GM21737 (cell line): ENCODE data around the gene NUS1.
"Not testable (repeated sequence)": the region's sequence is repeated elsewhere in the genome, so short reads cannot be mapped to it uniquely, and the experiment has no call there.

Experiments used
- ATAC-seq: cut with Tn5 transposase; IDR thresholded peaks from one replicate; pipeline ENCODE4 v1.9.1; 2021; ENCODE audit warnings: mild to moderate bottlenecking, moderate library complexity; ENCODE audit not compliant: unreplicated experiment

NUS1 gene

DNA sequence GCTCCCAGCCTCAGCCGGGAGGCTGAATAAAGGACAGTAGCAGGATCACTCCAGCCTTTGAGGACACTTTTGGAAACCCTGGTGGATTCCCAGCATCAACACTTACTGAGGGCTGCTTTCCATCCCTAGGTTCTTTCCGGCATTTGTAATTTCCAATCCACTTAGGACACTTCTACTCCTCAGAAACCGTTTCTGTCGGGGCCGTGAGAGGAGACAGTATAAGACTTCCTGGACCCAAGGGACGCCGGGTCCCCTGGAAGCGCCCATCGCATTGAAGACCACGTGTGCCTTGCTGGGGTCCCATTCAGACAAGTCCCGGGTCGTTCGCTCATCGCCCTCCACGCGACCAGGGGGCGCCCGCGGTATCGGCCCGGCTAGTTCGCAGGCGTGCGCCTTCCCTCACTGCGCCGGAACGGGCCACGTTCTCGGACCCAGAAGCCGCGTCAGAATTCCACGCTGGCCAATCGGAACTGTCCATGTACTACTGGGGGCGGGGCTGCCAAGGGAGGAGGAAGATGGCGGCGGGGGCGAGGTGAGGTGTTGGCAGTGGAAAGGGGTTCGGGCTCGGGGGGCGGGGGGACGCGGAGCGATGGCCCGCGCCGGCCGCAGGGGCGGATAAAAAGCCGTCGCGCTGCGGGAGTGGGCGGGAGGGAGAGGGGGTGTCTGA lies at the start of gene NUS1:
Gene NUS1 (plus strand): TSS at position 479 of the 667 bp plus-strand sequence. CDS start 202 bp downstream, outside the sequence.
- ATAC-seq, result peak; percentile 99

- ATAC-seq, result no peak
Observed at GRCh38 chr6:117627533-117627932, 47.7 kb upstream of the NUS1 start.

- no peak for ATAC-seq
Observed at GRCh38 chr6:117629119-117629660, 46.1 kb upstream of the NUS1 start.

GRCh38 chr6:117637770-117638169 lies 37.5 kb upstream of the NUS1 start:
- ATAC-seq, result no peak

- ATAC-seq, result no peak
Observed at GRCh38 chr6:117642976-117643375, 32.3 kb upstream of the NUS1 start.

DNA sequence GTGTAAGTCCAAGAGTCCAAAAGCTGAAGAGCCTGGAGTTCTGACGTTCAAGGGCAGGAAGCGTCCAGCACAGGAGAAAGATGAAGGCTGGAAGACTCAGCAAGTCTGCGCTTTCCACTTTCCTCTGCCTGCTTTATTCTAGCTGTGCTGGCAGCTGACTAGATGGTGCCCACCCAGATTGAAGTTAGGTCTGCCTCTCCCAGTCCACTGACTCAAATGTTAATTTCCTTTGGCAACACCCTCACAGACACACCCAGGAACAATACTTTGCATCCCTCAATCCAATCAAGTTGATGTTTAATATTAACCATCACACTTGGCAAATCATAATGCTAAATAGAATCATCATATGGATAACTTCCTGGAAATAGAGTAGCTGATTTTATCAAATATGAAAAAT lies 23.3 kb upstream of the NUS1 start:
- ATAC-seq, result not testable (repeated sequence)

- ATAC-seq, result no peak
Observed at GRCh38 chr6:117653949-117654348, 21.3 kb upstream of the NUS1 start.

DNA sequence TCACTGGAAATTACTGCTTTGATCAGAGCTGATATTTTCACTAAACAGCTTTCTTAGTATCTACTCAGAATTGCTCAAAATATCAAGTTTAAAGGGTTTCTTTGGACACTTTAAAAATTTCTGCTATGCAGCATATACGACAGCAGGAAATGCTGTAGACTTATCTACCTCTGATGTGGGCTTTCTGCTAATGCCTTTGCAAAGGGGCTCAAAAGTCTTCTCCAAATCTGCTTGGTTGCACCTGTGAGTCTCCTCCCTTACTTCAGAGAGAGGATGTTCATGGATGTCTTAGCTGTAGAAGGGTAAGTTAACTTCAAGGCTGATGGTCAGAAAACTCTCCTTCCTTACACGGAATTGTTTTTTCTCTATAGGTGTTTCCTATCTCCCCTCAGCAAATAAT lies 19.9 kb upstream of the NUS1 start:
- no peak for ATAC-seq

- ATAC-seq, result no peak
Observed at GRCh38 chr6:117666881-117667280, 8.4 kb upstream of the NUS1 start.

- no peak for ATAC-seq
Observed at GRCh38 chr6:117668736-117669135, 6.5 kb upstream of the NUS1 start.

- ATAC-seq, result no peak
Observed at GRCh38 chr6:117674503-117674902, 766 bp upstream of the NUS1 start.

GRCh38 chr6:117675658-117676301 lies 511 bp downstream of the NUS1 start:
- ATAC-seq, result peak; percentile 23

DNA sequence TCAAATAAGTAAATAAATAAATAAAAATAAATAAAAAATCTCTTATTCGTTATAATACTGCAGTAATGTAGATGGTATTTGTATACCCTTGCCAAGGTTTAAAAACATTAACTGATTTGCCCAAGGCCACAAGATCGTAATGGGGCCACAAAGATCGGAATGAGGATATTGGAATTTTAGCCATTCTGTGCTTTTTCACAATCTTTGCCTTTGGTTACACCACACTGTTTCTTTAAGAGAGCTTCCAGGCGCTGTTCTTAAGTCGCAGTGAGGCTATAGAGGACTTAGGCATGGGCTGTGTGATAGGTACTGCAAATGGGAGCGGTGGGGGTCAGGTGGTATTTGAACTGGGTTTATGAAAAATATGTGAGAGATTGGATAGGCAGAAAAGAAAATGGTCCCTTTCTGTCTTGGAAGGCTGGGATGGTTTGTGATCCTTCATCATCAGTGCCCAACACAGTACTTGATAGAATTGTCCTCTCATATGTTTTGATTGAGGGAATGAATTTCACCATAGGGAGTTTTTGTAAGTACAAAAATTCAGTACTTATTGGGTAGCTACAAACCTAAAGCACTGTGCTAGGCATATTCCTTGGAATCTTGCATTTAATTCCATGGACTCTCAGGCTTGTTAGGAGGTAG lies 1.4 kb downstream of the NUS1 start:
- ATAC-seq, result no peak

DNA sequence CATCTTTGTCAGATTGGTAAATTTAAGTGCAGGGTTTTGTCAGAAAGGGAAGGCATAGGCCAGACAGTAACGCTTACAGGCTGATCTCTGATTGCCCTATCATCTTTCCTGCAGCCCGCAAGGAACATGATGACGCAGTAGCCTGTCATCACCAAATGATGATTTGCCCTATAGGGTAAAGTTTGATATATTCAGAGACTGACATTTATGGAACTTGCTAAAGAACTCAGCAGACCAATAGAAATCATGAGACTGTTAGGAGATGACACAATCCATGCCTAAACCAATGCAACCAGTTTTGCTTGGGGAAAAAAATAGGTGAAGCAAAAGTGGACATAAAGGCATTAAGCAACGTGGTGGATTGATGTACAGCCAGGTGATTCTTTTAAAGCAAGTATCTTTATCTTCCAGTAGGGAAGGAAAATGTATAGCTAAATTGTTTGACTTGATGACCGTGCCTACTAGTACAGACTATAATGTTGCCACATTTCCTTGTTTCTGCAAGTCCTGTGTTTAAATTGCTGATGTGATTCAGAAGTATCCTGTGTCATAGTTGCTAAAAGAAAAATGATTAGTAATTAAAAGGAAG lies 2.4 kb downstream of the NUS1 start:
- ATAC-seq, result no peak

DNA sequence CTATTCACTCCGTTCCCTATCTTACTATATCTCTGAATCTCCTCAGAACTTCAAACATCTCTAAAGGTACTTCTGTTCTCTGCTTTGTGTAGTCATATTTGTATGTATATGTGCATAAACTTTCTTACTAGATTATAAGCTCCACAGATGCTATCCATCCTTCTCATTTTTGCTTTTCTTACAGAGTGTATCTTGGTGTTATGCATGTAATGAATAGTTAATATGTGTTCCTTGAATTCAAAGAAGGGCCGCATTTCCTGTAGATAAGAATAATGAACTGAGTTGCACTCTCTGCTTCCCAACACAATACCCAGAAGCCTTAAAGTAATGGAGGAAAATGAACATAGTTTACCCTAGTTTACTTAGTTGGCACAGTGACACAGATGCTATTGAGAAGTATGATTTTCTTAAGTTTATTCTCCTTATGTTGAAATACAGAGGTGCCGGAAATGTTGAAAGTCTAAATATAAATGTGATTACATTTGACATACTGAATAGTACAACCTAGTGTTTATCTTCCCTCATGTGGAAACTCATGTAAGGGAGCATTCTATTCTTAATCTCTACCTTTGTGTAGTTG lies 6.0 kb downstream of the NUS1 start:
- no peak for ATAC-seq

DNA sequence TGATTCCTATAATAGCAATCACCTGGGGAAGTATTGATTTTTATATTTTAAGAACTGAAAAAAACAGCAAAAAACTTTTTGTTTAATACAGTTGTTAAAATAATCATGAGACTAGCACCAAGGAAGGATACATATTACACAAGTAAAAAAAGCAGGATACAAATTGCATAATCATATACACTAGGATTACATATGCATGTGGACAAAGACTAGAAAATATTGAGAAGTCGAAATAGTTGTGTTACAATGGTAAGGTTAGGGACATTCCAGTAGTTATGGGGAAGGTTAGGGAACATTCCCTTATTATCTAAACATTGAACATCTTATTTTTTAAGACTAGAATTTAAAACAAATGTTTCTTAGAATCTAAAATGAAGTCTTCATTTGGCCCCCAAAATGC lies 9.5 kb downstream of the NUS1 start:
- ATAC-seq, result no peak

- no peak for ATAC-seq
Observed at GRCh38 chr6:117685359-117685758, 10.1 kb downstream of the NUS1 start.

DNA sequence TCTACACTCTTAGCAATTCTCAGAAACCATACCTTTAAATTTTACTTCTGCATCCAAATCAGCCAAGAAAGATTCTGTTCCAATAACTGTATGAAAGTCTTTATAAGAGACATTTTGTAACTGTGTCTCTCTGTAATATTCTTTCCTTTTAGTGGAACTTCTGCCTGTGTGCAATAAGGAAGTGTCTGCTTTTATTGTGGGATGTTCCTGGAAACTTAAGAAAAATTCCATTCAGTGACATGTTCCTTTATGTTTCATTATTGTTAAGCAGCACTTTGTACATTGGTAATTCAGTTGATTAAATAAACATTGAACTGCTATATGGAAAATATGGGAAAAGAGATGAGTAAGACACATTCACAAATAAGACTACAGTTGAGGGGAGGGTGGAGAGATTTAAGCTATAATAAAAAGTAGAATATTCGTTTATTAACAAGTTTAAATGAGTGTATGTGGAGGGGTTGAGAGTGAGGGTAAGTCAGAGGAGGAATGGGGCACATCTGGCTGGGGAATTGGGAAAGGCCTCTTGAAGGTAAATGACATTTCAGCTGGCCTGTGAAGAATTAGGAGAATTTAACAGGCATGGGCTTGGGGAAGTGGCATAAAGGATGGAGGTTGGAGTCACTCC lies 11.9 kb downstream of the NUS1 start:
- no peak for ATAC-seq

DNA sequence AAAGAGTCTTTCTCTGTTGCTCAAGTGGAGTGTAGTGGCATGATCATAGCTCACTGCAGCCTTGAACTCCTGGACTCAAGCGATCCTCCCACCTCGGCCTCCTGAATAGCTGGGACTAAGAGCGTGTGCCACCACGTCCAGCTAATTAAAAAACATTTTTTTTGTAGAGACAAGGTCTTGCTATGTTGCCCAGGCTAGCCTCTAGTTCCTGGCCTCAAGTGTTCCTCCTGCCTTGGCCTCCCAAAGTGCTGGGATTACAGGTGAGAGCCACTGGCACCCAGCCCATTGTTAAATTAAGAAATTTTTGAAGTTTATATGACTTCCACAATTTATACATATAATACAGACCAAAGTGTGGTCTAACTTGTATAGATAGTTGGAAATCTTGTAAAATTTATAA lies 14.3 kb downstream of the NUS1 start:
- ATAC-seq, result not testable (repeated sequence)

DNA sequence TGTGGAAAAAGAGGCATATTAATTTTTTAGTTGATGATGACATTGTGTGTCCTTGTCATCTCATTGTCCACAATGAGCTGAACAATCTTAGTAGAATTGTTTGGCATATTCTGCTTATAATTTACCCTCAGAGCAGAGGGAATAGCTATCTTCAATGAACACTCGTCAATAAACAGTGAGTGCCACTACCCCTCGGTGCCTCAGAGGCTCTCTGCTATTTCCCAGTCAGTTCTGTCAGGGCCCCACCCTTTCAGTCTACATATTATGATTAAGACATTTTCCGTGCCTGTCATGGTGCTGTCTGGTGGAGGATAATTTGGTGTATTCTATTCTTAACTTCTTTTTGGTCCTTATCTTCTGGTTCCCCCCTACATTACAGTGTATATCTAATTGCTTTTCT lies 31.2 kb downstream of the NUS1 start:
- ATAC-seq, result no peak
